Epithelial cell of esophagus (primary cell): ENCODE data around the gene GPR143.
A peak's percentile ranks its signal among the peaks of the same experiment; 100 is the strongest.

Experiments used
- DNase-seq: peaks from one replicate; pipeline ENCODE4 v3.0.0; 2010; ENCODE audit warnings: low read depth
- H3K4me3 ChIP-seq: 2 replicates; pipeline ENCODE4 v1.5.1; 2011; ENCODE audit warnings: mild to moderate bottlenecking, low read length, control low read depth
- CTCF ChIP-seq: IDR thresholded peaks from 2 replicates; pipeline ENCODE4 v1.5.1; 2011; ENCODE audit warnings: low read depth, mild to moderate bottlenecking, low read length, control low read depth, inconsistent platforms; ENCODE audit not compliant: insufficient read depth; ENCODE audit errors: missing control alignments

The GPR143 gene

DNA sequence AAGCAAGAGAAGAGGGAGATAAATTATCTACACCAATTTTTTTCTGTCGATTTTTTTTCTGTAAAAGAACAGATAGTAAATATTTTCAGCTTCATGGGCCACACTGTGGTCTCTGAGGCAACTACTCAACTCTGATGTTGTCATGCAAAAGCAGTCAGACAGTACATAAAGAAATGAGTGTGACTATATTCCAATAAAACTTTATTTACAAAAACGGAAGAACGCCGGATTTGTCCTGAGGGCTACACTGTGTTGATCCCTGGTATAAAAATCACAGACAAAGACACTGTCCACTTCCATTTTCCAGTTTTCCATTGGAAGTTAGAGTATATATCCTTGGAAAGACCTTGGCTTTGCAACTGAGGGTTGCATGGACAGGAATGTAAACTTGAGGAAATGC is 18.0 kb downstream of the GPR143 start:
- no peak for DNase-seq
- TF ChIP-seq CTCF = no peak
- H3K4me3 ChIP-seq = no peak overlapping the region

- DNase-seq = peak; percentile 45
- H3K4me3 ChIP-seq = no peak overlapping the region
- TF ChIP-seq CTCF = no peak
Measured at GRCh38 chrX:9746148-9746888, 19.3 kb downstream of the GPR143 start.

DNA sequence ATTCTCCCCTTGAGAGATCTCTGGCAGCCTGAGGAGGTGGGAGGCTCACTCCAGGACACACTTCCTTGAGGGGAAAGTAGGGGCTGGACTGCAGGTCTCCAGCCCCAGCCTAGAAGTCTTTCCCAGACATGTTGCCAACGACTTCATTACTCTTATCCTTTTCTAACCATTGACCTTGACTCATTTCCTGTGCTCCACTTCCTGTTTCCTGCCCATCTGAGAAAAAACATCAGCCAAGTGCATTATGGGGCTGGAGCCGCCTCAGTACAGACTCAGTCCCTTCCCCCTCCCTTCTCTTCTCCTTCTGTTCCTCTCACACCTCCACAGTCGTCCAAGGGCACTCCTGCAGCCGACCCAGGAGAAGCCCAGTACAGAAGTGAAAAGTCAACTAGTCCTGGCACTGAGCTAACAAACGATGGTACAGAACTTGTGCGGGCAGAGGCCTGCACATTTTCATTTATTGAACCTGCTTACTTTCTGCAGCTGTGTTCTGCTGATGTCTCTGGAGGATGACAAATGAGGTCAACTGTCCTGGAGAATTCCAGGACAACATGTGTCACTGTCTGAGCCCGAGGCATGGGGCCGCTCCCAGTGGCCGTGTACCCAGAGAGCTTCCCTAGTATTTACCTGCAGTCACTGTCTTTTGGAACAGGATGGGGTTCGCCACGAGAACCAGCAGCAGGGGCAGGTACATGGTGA is 20.1 kb downstream of the GPR143 start:
- no peak for TF ChIP-seq CTCF
- H3K4me3 ChIP-seq = no peak overlapping the region
- peak; percentile 39 for DNase-seq

GRCh38 chrX:9739130-9739529 is 26.5 kb downstream of the GPR143 start:
- DNase-seq = no peak
- TF ChIP-seq CTCF = no peak
- H3K4me3 ChIP-seq = no peak overlapping the region

- no peak for DNase-seq
- no peak for TF ChIP-seq CTCF
- no peak overlapping the region for H3K4me3 ChIP-seq
Measured at GRCh38 chrX:9738151-9738550, 27.5 kb downstream of the GPR143 start.

GRCh38 chrX:9737363-9737762 is 28.3 kb downstream of the GPR143 start:
- TF ChIP-seq CTCF = no peak

DNA sequence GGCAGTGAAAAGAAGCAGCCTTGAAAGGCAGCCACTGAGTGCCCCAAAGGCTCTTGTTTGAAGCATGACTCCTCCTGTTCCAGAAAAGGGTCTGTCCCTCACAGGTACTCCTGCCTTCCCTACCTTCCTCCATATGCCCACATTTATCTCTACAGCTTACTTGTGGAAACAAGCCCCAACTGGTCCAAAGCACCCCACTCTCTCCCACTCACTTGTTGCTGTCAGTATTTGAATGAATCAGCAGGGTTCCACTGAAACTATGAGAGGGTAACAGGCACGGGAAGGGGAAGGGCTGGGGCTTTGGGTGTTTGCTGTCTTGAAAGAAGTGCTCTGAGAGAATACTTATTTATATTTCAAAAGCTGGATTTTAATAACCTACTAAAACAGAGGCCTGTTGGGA is 34.9 kb downstream of the GPR143 start:
- no peak overlapping the region for H3K4me3 ChIP-seq
- peak; percentile 90 for DNase-seq
- no peak for TF ChIP-seq CTCF

More at GRCh38 chrX:9737363-9737762, 28.3 kb downstream of the GPR143 start:
- no peak overlapping the region for H3K4me3 ChIP-seq
- peak; percentile 55 for DNase-seq
